ENCODE data around the gene SERPINC1. TPM values are rescaled to one million over a fixed set of nuclear protein-coding genes. Genes with fewer than 3 reads are reported as not detected.
"Not testable (repeated sequence)": the region's sequence is repeated elsewhere in the genome, so short reads cannot be mapped to it uniquely, and the experiment has no call there.

The SERPINC1 gene
- total RNA-seq, 2 donors from 2014 or later = not detected

DNA sequence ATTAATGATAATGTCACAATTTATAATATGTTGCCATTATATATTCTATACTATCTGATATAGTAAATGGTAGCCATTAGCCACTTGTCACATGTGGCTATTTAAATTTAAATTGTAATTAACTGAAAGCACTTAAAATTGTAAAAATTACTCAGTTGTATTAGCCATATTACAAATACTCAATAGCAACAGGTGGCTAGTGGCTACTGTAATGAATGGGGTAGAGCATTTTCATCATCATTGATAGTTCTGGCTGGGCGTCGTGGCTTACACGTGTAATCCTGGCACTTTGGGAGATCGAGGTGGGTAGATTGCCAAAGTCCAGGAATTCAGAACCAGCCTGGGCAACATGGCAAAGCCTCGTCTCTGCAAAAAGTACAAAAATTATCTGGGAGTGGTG lies 32.4 kb downstream of the SERPINC1 start:
- Mint-ChIP-seq H3K4me3 (no peak overlapping the region), H3K36me3 (ENCODE audit: low read depth) (peaks cover 4% of the 10 kb centered on the region), H3K4me1 (peaks cover 6% of the 10 kb centered on the region), H3K27me3 (no peaks in the 10 kb centered on the region), H3K27ac (no peak overlapping the region)
- ATAC-seq (no peak), DNase-seq (no peak)
- no peaks in the 10 kb centered on the region for H3K9me3 ChIP-seq (ENCODE audit: control insufficient read depth, low read length, poor library complexity, severe bottlenecking)

- not testable (repeated sequence) for H3K36me3 Mint-ChIP-seq (ENCODE audit: low read depth); DNase-seq; ATAC-seq; H3K4me3 Mint-ChIP-seq; H3K27me3 Mint-ChIP-seq; H3K4me1 Mint-ChIP-seq; H3K9me3 ChIP-seq (ENCODE audit: control insufficient read depth, low read length, poor library complexity, severe bottlenecking); H3K27ac Mint-ChIP-seq
These were observed 36.0 kb downstream of the SERPINC1 start for GRCh38 chr1:173881117-173881516.

DNA sequence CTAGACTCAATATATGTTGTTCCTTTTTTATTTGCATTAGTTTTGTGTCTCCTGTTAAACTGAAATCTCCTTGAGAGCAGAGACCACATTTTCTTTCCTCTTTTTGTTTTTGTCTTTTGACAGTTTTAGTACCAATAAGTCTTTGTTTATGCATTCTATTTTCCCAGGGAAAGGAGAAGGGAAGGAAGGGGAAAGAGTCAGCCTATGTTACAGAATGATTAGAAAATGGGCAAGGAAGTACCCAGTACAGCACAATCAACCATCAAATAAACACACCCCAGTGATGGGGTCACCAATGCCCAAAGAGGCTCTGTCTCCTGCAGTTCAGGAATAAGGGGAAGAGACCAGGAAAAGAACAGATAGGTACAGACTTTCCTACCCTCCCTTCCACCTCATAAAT lies 38.9 kb downstream of the SERPINC1 start:
- Mint-ChIP-seq H3K27ac (no peak overlapping the region), H3K4me3 (no peak overlapping the region), H3K36me3 (ENCODE audit: low read depth) (peaks cover 7% of the 10 kb centered on the region), H3K27me3 (no peaks in the 10 kb centered on the region), H3K4me1 (peaks cover 2% of the 10 kb centered on the region)
- H3K9me3 ChIP-seq (ENCODE audit: control insufficient read depth, low read length, poor library complexity, severe bottlenecking) = no peaks in the 10 kb centered on the region
- no peak for ATAC-seq
- no peak for DNase-seq

DNA sequence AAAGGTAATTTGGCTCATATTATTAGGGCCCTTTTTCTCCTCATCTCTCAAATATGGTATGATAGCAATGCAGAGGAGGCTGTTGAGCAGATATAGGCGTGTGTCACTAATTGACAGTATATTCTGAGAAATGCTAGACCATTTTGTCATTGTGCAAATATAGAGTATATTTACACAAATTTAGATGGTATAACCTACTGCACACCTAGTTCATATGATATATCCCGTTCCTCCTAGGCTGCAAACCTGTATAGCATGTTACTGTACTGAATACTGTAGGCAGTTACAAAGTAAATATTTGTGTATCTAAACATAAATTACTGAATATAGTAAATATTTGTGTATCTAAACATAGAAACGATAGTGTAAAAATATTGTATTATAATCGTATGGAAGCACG lies 40.4 kb downstream of the SERPINC1 start:
- no peak for ATAC-seq
- Mint-ChIP-seq H3K4me3 (no peak overlapping the region), H3K27ac (no peak overlapping the region), H3K4me1 (peaks cover 5% of the 10 kb centered on the region), H3K27me3 (no peaks in the 10 kb centered on the region), H3K36me3 (ENCODE audit: low read depth) (peaks cover 7% of the 10 kb centered on the region)
- H3K9me3 ChIP-seq (ENCODE audit: control insufficient read depth, low read length, poor library complexity, severe bottlenecking) = no peaks in the 10 kb centered on the region
- no peak for DNase-seq

DNA sequence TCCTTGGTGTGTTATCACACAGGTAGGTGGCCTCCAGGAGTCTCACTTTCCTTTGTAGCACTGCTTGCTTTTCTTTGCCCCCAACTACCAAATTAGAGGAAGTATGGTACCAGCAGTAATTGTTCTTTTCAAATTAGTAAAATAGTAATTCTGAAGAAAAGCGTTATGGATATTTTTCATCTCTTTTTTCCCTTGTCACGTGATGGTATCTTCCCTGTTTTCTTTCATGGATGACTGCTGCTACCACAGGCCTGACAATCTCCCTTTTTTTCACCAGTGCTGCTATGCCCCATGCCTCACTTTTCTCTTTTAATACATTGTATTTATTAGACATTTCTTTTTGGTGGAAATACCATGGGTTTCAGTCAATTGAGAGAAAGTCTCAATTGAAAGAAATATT lies 45.6 kb downstream of the SERPINC1 start:
- DNase-seq (no peak), ATAC-seq (no peak)
- no peak overlapping the region for H3K4me3 Mint-ChIP-seq
- no peaks in the 10 kb centered on the region for H3K9me3 ChIP-seq (ENCODE audit: control insufficient read depth, low read length, poor library complexity, severe bottlenecking)
- peaks cover 5% of the 10 kb centered on the region for H3K36me3 Mint-ChIP-seq (ENCODE audit: low read depth)
- no peaks in the 10 kb centered on the region for H3K27me3 Mint-ChIP-seq
- peaks cover 39% of the 10 kb centered on the region for H3K4me1 Mint-ChIP-seq
- peak overlapping the region; percentile 92 for H3K27ac Mint-ChIP-seq

DNA sequence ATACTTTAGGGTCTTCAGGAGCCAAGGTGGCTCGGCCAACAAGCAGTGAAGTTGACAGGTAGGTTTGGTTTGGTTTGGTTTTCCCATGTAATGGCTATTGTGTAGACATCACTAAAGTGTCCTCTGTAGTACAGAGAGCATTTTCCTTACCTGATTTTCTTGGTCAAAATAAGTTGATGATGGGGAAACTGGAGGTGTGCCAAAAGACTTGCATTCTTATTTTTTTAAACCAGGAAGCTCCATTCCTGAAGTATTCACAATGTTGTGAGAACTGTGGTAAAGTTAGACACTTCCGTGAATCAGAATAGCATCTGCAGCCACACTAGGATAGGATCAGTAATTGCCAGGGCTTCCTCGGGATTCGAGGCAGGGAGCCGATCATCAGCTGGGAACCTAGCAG lies 46.0 kb downstream of the SERPINC1 start:
- peaks cover 42% of the 10 kb centered on the region for H3K4me1 Mint-ChIP-seq
- no peak for ATAC-seq
- H3K36me3 Mint-ChIP-seq (ENCODE audit: low read depth) = peaks cover 5% of the 10 kb centered on the region
- no peaks in the 10 kb centered on the region for H3K9me3 ChIP-seq (ENCODE audit: control insufficient read depth, low read length, poor library complexity, severe bottlenecking)
- no peak for DNase-seq
- no peaks in the 10 kb centered on the region for H3K27me3 Mint-ChIP-seq
- no peak overlapping the region for H3K4me3 Mint-ChIP-seq
- peak overlapping the region; percentile 92 for H3K27ac Mint-ChIP-seq

DNA sequence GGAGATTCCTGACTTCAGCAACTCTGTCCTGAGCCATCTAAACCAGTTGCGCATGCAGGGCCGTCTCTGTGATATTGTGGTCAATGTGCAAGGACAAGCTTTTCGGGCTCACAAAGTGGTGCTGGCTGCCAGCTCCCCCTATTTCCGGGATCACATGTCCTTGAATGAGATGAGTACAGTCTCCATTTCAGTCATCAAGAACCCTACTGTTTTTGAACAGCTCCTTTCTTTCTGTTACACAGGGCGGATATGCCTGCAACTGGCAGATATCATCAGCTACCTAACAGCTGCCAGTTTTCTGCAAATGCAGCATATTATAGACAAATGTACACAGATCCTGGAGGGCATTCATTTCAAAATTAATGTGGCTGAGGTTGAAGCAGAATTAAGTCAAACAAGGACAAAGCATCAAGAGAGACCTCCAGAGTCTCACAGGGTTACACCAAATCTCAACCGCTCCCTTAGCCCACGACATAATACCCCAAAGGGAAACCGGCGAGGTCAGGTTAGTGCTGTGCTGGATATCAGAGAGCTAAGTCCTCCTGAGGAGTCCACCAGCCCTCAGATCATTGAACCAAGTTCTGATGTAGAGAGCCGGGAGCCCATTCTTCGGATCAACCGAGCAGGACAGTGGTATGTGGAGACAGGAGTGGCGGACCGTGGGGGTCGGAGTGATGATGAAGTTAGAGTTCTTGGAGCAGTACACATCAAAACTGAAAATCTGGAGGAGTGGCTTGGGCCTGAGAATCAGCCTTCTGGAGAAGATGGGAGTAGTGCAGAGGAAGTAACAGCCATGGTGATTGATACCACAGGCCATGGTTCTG lies 46.7 kb downstream of the SERPINC1 start:
- H3K4me1 Mint-ChIP-seq = peaks cover 47% of the 10 kb centered on the region
- DNase-seq (no peak), ATAC-seq (no peak)
- H3K4me3 Mint-ChIP-seq = peak overlapping the region; percentile 82
- H3K27me3 Mint-ChIP-seq = no peaks in the 10 kb centered on the region
- H3K9me3 ChIP-seq (ENCODE audit: control insufficient read depth, low read length, poor library complexity, severe bottlenecking) = no peaks in the 10 kb centered on the region
- peak overlapping the region; percentile 92 for H3K27ac Mint-ChIP-seq
- H3K36me3 Mint-ChIP-seq (ENCODE audit: low read depth) = peaks cover 6% of the 10 kb centered on the region

DNA sequence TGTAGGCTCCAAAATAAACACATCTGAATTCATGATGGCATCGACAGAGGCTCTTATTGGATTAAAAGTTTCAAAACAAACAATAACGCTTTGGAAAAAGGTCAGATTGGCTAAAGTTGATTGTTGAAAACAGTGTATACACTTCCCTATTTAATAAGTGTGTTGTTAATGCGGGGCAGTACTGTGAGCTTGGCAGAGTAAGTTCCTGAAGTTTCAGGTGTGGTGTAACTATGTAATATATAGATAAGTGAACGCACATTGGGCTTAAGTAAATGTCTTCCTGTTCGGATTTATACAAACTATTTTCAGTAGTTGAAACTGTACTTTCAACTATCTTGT lies 48.1 kb downstream of the SERPINC1 start:
- H3K36me3 Mint-ChIP-seq (ENCODE audit: low read depth) = peaks cover 10% of the 10 kb centered on the region
- no peak for ATAC-seq

DNA sequence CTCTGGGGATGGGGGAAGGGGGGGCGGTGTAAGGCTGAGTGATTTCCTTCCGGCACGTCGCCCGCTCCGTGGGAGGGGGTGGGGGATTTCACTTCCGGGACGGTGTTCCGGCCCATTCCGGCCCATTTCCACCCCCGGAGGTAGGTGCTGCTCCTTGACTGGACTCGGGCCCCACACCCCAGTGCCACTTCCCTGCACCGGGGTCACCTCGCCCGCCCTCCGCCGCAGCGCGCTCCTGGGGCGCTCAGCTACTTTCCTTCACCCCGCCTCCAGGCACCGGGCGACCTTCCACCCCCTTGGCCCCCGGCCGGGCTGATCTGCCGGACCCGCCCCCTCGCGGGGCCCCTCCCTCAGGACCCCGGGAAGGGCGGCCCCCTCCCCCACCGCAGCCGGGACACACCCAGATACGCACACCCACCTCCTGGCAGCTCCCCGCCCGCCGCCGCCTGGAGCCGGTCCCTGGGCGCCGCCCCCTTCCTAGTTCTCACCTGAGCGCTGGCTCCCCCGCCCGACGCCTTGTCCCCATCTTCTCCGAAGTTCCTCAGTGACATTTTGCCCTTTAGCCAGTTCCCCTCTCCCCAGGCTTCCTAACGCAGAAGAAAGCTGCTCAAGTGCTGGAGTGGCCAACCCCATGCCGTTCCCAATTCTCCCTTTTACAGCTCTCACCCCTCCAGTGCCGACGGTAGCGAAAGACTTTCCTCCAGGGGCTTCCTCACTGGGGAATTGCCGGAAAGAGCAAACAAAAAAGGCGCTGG lies 48.7 kb downstream of the SERPINC1 start, which contains the start of gene ZBTB37:
Gene ZBTB37 (plus strand): TSS at position 115 of the 755 bp plus-strand sequence. CDS start 1,846 bp downstream, outside the sequence.
- DNase-seq (peak; percentile 77 to 93 (median 91)), ATAC-seq (peak; percentile 68)
- Mint-ChIP-seq H3K27me3 (no peaks in the 10 kb centered on the region), H3K27ac (peak within 1 kb of the TSS; percentile 92), H3K36me3 (ENCODE audit: low read depth) (peaks cover 10% of the 10 kb centered on the region), H3K4me1 (peaks cover 61% of the 10 kb centered on the region), H3K4me3 (peak within 1 kb of the TSS; percentile 91)
- H3K9me3 ChIP-seq (ENCODE audit: control insufficient read depth, low read length, poor library complexity, severe bottlenecking) = no peaks in the 10 kb centered on the region

More for the DNA sequence above, 48.1 kb downstream of the SERPINC1 start:
- Mint-ChIP-seq H3K27ac (peak overlapping the region; percentile 92), H3K4me3 (peak overlapping the region; percentile 91), H3K27me3 (no peaks in the 10 kb centered on the region), H3K4me1 (peaks cover 58% of the 10 kb centered on the region)
- no peaks in the 10 kb centered on the region for H3K9me3 ChIP-seq (ENCODE audit: control insufficient read depth, low read length, poor library complexity, severe bottlenecking)
- DNase-seq = no peak

DNA sequence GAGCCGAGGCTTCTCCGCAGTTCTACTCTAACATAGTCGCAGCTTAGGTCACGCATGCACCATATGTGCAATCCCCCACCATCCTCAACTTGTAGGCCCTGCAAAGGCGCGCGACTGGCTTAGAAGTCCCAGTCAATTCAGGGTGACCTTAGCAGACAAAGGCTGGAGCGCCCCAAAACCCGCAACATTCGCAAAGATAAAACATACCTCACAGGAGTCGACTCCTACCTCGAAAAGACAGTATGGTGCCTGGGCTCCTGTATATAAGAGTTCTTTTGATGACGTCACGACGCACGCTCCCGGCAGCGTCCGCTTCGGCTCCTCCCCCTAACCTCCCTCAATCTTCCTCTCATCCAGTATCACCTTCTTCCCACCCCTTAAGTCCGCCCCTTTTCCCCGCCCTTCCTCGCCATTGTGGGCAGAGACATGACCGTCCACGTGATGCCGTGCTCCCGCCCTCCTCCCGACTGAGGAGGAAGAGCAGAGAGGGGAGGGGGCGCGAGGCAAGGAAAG lies 49.3 kb downstream of the SERPINC1 start, which contains the start of gene GAS5:
Gene GAS5 (minus strand): TSS at position 237 of the 513 bp plus-strand sequence.
- peaks cover 58% of the 10 kb centered on the region for H3K4me1 Mint-ChIP-seq
- ATAC-seq (peak; percentile 84), DNase-seq (peak; percentile 95 to 99 (median 96))
- no peaks in the 10 kb centered on the region for H3K9me3 ChIP-seq (ENCODE audit: control insufficient read depth, low read length, poor library complexity, severe bottlenecking)
- H3K4me3 Mint-ChIP-seq = peak within 1 kb of the TSS; percentile 91
- peak within 1 kb of the TSS; percentile 92 for H3K27ac Mint-ChIP-seq
- no peaks in the 10 kb centered on the region for H3K27me3 Mint-ChIP-seq
- peaks cover 10% of the 10 kb centered on the region for H3K36me3 Mint-ChIP-seq (ENCODE audit: low read depth)

GRCh38 chr1:173867141-173867752 lies 49.9 kb downstream of the SERPINC1 start:
- Mint-ChIP-seq H3K36me3 (ENCODE audit: low read depth) (peaks cover 10% of the 10 kb centered on the region), H3K4me1 (peaks cover 56% of the 10 kb centered on the region), H3K4me3 (peak overlapping the region; percentile 91), H3K27me3 (no peaks in the 10 kb centered on the region), H3K27ac (peak overlapping the region; percentile 92)
- peak in 1 of 3 donors; percentile 29 for DNase-seq
- no peaks in the 10 kb centered on the region for H3K9me3 ChIP-seq (ENCODE audit: control insufficient read depth, low read length, poor library complexity, severe bottlenecking)
- ATAC-seq = no peak

DNA sequence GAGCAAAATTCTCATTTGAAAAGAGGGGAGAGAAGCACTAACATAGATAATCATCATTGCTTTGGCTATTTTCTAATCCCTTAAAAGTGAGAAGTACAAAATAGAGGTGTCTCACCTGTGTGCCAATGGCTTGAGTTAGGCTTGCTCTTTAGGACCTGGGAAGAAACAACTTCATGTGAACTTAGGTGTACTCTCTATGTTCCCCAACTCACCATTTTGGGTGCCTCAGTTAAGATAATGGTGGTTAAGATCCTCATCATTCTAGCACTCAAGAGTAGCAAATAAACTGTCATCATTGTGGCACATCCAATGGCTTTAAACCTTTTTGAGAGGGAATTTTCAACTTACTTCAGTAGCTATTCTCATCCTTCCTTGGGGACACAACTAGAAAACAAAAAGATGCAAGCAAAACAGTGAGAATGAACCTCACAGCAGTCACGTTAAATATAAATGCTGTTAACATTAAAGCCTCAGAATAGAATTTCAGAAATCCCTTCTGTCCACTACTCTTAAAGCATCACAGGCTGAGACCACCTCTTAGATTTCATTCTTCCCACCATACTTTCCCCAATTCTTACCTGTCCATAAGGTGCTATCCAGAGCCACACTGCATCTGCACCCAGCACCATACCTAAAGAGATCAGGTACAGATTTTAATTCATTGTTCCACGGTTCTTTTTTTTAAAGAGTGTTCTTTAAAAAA lies 50.6 kb downstream of the SERPINC1 start:
- ATAC-seq (no peak), DNase-seq (no peak)
- Mint-ChIP-seq H3K27me3 (no peaks in the 10 kb centered on the region), H3K27ac (peak overlapping the region; percentile 92), H3K36me3 (ENCODE audit: low read depth) (peaks cover 10% of the 10 kb centered on the region), H3K4me3 (peak overlapping the region; percentile 91), H3K4me1 (peaks cover 55% of the 10 kb centered on the region)
- H3K9me3 ChIP-seq (ENCODE audit: control insufficient read depth, low read length, poor library complexity, severe bottlenecking) = no peaks in the 10 kb centered on the region
